ENCODE data around the gene UQCRQ.

DNA sequence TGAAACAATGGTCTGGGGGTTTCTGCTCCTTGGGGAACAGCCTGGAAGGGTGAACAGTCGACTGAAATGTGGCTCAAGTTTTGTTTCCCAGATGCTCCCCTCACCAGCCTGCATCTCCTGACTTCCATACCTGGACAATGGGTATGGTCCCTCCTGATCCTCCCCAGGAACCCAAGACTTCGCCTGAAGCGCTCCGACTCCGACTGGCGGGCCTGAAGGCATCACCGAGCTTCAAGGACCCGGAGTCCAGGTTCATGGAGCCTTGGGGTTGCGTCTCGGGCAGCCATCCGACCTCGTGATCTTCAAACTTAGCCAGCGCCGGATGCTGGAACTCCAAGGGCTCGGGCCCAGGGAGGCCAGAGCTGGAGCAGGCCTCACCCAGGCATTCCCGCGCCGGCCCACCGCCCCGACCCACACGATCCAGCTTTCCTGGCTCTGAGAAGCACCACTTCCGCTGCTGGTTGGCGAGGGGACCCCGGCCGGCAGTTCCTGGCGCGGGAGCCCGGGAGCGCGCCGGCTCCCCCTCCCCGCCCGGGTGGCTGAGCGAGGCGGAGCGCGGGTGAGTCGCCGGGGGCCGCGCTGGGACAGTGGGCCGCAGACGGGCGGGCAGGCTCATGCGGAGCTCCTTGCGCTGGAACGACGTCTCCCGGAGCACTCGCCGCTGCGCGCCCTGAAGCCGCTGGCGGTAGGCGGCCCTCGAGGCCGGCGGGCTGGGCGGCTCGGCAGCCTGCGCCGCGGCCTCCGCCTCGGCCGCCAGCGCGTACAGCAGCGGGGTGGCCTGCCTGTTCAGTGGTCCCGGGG lies 41.2 kb upstream of the UQCRQ start:
- no peak for TF ChIP-seq POLR2A (IDR thresholded peaks at IDR 0.05)
- TF ChIP-seq, protein P1, sequence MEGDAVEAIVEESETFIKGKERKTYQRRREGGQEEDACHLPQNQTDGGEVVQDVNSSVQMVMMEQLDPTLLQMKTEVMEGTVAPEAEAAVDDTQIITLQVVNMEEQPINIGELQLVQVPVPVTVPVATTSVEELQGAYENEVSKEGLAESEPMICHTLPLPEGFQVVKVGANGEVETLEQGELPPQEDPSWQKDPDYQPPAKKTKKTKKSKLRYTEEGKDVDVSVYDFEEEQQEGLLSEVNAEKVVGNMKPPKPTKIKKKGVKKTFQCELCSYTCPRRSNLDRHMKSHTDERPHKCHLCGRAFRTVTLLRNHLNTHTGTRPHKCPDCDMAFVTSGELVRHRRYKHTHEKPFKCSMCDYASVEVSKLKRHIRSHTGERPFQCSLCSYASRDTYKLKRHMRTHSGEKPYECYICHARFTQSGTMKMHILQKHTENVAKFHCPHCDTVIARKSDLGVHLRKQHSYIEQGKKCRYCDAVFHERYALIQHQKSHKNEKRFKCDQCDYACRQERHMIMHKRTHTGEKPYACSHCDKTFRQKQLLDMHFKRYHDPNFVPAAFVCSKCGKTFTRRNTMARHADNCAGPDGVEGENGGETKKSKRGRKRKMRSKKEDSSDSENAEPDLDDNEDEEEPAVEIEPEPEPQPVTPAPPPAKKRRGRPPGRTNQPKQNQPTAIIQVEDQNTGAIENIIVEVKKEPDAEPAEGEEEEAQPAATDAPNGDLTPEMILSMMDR (IDR thresholded peaks at IDR 0.05): no peak

All from heart left ventricle (tissue), 13 donors.